ENCODE data around the gene EGF.

Gene EGF

GRCh38 chr4:109966891-109967481, 54.3 kb downstream of the EGF start:
- no peak for DNase-seq

- no peak for DNase-seq
Measured at GRCh38 chr4:109967798-109968520, 55.3 kb downstream of the EGF start.

- no peak for DNase-seq
Measured at GRCh38 chr4:109969087-109969486, 56.4 kb downstream of the EGF start.

- DNase-seq: no peak
Measured at GRCh38 chr4:109969919-109970318, 57.2 kb downstream of the EGF start.

GRCh38 chr4:109972786-109973528, 60.3 kb downstream of the EGF start:
- no peak for DNase-seq

GRCh38 chr4:109973529-109973905, 60.8 kb downstream of the EGF start:
- no peak for DNase-seq

GRCh38 chr4:109976189-109976588, 63.5 kb downstream of the EGF start:
- no peak for DNase-seq

DNA sequence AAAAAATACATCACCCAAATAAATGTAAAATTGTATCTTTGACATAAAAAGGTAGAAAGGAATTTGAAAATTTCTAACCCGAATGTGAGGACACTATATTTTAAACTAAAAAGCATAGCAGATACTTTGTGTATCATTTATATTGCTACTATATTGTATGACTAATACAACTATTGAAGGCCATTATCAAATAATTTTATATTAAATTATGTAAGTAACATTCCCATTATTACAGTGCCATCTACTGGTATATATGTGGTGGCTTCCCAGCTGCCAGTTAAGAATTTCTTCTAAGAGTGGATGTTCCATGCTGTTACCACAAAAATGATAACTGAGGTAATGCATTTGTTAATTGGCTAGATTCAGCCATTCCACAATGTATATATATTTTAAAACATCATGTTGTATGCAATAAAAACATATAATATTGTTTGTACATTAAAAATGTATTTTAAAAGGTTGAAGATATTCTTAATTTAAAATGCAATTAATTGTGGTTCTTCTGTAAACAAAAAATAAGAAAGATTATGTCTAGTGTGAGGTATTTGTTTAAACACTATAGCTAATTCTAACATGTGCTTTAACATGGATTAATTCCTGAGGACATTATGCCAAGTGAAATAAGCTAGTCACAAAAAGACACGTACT, 65.3 kb downstream of the EGF start:
- DNase-seq: no peak

- no peak for DNase-seq
Measured at GRCh38 chr4:109978704-109979454, 66.2 kb downstream of the EGF start.

DNA sequence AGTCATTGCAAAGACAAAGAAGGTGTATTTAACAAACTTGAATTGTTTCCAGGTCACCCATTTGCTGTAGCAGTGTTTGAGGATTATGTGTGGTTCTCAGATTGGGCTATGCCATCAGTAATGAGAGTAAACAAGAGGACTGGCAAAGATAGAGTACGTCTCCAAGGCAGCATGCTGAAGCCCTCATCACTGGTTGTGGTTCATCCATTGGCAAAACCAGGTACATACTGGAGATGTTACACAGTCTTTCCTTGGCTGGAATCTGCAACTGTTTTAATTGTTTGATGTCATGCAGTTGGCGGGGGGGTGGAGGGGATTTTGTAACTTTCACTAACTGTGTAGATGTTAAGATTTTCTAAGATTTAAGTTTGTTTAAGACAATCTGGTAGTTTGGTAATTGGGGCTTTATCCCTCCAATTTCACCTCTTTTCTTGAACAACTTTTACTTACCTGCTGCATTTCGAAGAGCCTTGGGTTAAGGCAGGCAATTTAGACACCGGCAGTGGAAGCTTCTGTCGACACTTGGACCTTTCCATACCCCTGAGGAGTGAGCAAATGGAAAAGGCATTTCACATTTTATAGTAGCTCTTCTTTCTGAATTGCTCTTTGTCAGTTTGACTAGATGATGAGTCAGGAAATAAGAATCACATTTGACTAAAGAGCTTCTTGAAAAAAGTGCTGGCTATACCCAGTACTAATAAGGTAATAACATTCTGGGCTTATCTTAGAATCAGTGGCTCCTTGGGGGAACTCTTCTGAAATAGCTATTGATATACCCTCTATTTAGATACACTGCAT, 67.4 kb downstream of the EGF start:
- no peak for DNase-seq

- no peak for DNase-seq
Measured at GRCh38 chr4:109981936-109982335, 69.3 kb downstream of the EGF start.

- DNase-seq: no peak
Measured at GRCh38 chr4:109982521-109982920, 69.8 kb downstream of the EGF start.

DNA sequence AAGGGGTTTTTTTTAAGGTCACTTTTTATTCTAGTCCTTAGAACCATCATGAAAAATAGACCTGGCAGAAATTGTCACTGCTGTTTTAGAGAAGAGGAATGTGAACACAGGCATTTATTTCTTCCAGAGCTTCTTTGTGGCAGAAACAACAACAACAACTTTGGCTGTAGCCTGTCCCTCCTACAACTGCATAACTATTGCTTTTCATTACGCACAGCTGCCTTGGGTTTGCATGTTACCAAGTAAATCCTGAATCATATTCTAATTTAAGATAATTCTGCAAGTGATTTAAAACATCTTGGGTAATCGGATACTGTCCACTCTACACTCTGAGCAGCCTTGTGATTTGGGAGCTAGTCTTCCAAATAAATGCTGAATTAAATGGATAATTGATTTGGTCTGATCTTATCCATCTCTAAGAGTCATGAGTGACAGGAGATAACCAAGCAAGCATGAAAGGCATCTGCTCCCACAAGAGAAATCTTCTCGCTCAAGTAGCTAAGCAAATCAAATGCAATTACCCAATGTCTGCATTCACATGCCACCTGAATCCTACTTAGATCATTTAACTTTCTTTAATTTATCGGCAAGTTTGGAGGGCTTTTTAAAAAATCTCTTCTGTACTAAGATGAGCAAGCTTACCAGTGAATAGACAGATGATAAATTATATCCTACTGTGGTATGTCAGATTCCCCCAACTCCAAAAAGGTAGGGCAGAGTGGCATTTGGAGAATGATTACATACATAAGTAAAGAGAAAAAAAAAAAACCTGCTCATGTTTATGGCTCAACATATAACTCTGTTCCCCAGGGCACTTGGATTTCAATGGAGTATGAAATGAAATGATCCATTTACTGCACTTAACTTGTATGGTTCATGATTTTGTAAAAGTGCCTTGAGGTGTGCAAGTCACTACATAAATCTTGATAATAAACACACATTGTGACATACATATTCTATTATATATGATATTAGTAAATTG, 73.6 kb downstream of the EGF start:
- DNase-seq: no peak

DNA sequence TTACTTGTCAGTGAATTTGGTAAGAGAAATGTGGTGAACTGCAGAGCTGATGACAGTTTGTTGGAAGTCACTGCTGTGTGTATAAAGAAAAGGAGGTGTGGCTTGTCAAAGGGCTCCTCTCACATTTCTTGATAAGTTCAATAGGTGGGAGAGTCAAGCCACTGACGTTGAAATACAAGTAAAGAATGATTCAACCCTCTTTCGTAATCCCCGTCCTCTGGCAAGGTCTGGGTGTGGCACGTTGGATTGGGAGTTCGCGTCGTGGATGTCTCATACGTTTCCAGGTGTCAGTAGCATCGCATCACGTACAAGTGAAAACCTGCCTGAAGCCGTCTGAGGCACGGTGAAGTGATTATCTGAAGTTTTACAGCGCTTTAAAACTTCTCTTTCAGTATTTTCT, 76.4 kb downstream of the EGF start:
- DNase-seq: no peak

- DNase-seq: no peak
Measured at GRCh38 chr4:109989618-109990017, 76.9 kb downstream of the EGF start.

DNA sequence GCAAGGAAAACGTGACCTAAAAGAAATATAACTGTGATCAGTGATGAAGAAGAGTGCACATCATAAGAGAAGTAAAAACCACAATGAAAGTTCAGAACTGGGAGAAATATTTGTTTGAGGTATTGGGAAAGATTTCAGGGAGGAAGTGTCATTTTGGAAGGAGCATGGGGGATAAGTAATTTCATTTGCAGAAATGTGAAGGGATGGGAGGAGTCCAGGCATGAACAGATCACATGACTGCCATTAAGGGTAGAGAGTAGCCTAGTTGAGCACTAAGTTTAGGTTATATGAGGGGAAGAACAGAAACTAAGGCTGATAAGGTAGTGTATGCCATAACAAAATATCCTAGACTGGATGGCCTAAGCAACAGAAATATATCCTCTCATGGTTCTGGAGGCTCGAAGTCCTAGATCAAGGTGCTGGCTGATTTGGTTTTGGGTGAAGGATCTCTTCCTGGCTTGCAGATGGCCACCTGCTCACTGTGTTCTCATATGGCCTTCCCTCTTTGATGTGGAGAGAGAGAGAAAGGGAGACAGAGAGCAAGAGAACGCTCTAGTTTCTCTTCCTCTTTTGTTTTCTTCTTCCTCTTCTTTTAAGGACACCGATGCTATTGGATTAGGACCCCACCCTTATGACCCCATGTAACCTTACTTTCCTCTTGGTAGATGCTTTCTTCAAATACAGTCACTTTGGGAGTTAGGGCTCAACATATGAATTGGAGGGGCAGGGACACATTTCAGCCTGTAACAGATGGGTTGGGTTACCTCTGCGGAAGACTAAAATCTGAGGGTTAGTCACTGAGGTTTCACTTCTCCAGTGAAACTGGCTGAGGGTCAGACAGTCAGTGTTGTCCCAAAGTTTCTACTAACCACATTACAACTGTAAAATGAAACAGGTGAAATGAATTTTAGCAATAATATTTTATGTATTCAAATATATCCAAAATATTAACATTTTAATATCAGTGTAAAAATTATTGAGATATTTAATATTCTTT, 77.9 kb downstream of the EGF start:
- no peak for DNase-seq

GRCh38 chr4:109993116-109993515, 80.4 kb downstream of the EGF start:
- no peak for DNase-seq

- no peak for DNase-seq
Measured at GRCh38 chr4:109994415-109994827, 81.7 kb downstream of the EGF start.

DNA sequence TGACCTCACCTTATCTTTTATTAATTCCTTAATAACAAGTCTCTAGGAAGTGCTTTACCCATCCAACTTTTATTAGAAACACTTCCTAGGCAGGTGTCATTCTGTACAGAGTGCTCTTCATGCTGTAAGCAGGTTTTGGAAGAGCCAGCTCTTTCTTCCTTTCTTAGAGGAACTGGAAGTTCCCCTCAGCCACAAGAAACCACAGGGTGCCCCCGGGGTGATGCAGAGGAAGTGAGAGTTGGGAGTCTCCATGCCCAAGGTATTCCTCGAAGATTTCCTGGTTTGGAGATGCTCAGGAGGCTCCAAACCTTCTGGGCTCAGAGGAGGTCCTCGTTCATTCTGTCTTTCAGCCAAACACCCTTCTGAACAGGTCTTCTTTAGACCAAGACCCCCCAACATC, 83.8 kb downstream of the EGF start:
- DNase-seq: no peak

Data from NK-92 treated with Interleukin-12 subunit alpha and Interleukin-12 subunit beta, amount 100 ng/mL, for 24 hours (cell line).